ENCODE measurements around the gene ASTN2. TPM values are rescaled to one million over a fixed set of nuclear protein-coding genes. Genes with fewer than 3 reads are reported as not detected.

ASTN2 gene
- total RNA-seq, 1 experiment from 2014 or later = 4.8 TPM

DNA sequence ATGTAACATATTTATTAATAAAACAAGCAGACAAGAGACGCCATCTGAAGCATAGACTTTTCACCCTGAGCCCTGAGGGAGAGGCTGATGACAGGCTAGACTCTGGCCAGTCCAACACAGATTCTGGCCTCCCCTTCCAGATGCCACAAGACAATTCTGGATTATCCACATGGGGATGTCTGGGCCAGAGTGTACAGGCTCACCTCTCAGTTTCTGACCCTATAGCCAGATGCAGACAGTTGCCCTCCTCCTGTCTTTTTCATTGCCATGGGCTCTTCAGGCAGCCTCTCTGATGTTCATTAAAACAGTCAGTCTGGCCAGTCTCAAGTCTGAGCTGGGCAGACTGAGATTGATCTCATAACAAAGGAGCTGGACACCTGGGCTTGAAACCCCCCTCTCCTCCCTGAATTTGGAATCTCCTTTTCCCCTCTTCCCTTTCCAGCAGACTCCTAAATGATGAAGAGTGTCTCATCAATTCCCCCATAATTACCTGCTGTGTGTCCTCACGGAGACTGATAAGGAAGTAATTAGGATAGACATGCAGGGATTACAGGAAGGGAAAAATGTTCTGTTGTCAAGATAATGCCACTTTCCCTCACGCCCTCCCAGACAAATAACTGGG lies 89.6 kb downstream of the ASTN2 start:
- no peak for DNase-seq (ENCODE audit: low read depth, low spot score)
- H3K79me2 ChIP-seq (ENCODE audit: insufficient read depth, low read length) = no peaks in the 10 kb centered on the region
- H3K9me3 ChIP-seq (ENCODE audit: control insufficient read depth in 1 of 2, insufficient read depth in 1 of 2, low read depth in 1 of 2, low read length in 2 of 2) = peaks cover 0 to 9% of the 10 kb centered on the region in 2 experiments; a peak in 2 of 4 replicates
- no peak overlapping the region for H3K27ac ChIP-seq (ENCODE audit: low read depth, low read length)
- H3K4me1 ChIP-seq (ENCODE audit: control insufficient read depth in 1 of 2, insufficient read depth in 2 of 2, low read length in 2 of 2) = no peaks in the 10 kb centered on the region
- no peak for TF ChIP-seq CEBPB (IDR thresholded peaks at IDR 0.05; ENCODE audit: low read depth)
- TF ChIP-seq, protein P1, sequence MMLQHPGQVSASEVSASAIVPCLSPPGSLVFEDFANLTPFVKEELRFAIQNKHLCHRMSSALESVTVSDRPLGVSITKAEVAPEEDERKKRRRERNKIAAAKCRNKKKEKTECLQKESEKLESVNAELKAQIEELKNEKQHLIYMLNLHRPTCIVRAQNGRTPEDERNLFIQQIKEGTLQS (IDR thresholded peaks at IDR 0.05) = no peak
- no peak for TF ChIP-seq FOSL1 (IDR thresholded peaks at IDR 0.05; ENCODE audit: low read depth)
- no peak for TF ChIP-seq ELF1 (IDR thresholded peaks at IDR 0.05; ENCODE audit: borderline replicate concordance, low read depth)
- TF ChIP-seq EZH2 (IDR thresholded peaks at IDR 0.05) = no peak
- no peak for TF ChIP-seq POLR2A (IDR thresholded peaks at IDR 0.05; ENCODE audit: borderline replicate concordance, extremely low read depth, insufficient read depth, insufficient read length)
- TF ChIP-seq, protein P2, sequence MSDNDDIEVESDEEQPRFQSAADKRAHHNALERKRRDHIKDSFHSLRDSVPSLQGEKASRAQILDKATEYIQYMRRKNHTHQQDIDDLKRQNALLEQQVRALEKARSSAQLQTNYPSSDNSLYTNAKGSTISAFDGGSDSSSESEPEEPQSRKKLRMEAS (IDR thresholded peaks at IDR 0.05) = no peak
- TF ChIP-seq TCF7L2 (IDR thresholded peaks at IDR 0.05; ENCODE audit: borderline replicate concordance, extremely low read depth, insufficient read depth, insufficient read length) = no peak
- TF ChIP-seq SP1 (IDR thresholded peaks at IDR 0.05; ENCODE audit: low read depth) = no peak
- no peak for TF ChIP-seq JUND (IDR thresholded peaks at IDR 0.05)
- TF ChIP-seq REST (IDR thresholded peaks at IDR 0.05; ENCODE audit: low read depth) = no peak
- no peak for TF ChIP-seq ZFX (IDR thresholded peaks at IDR 0.05)
- no peak for TF ChIP-seq SRF (IDR thresholded peaks at IDR 0.05; ENCODE audit: low read depth)
- no peak for TF ChIP-seq EGR1 (IDR thresholded peaks at IDR 0.05; ENCODE audit: low read depth)
- TF ChIP-seq YY1 (IDR thresholded peaks at IDR 0.05; ENCODE audit: extremely low read depth, insufficient replicate concordance, low read depth, low read length) = no peak
- no peak for TF ChIP-seq CTCF (IDR thresholded peaks at IDR 0.05 in 2 of 3, conservative IDR thresholded peaks at IDR 0.05 in 1 of 3; ENCODE audit: borderline replicate concordance in 1 of 3, insufficient read depth in 1 of 3, low read depth in 2 of 3, low read length in 2 of 3)
- TF ChIP-seq POLR2AphosphoS5 (IDR thresholded peaks at IDR 0.05; ENCODE audit: low read depth, low read length) = no peak
- no peak overlapping the region for H3K4me2 ChIP-seq (ENCODE audit: low read length)
- no peak for ATAC-seq
- no TSS peak for BruUV-seq (replicated peaks)
- no peaks in the 10 kb centered on the region for H3K36me3 ChIP-seq (ENCODE audit: control insufficient read depth in 1 of 2, insufficient read depth in 2 of 2, low read length in 2 of 2)
- H2AFZ ChIP-seq (ENCODE audit: low read depth, low read length, poor library complexity, severe bottlenecking) = no peak overlapping the region
- no peak overlapping the region for H3K4me3 ChIP-seq (replicated peaks in 1 of 2; ENCODE audit: low read depth in 1 of 2, low read length in 2 of 2)
- no peaks in the 10 kb centered on the region for H3K9me2 ChIP-seq (ENCODE audit: insufficient read depth)
- POLR2A ChIA-PET = no interaction called here
- intact Hi-C loops (cut with micrococcal nuclease) = no loop called here
- CTCF ChIA-PET = no interaction called here
- H4K20me1 ChIP-seq (ENCODE audit: insufficient read depth) = no peaks in the 10 kb centered on the region
- RAD21 ChIA-PET (ENCODE audit: low non-redundant PET in 1 of 2, low total read pairs in 2 of 2, uncharacterized antibody in 2 of 2, unreplicated experiment in 2 of 2) = no interaction called here
- H3K9ac ChIP-seq (ENCODE audit: low read length) = no peak overlapping the region
- H3K27me3 ChIP-seq (ENCODE audit: insufficient read depth, low read length) = no peaks in the 10 kb centered on the region
